ENCODE measurements around the gene C3AR1.

DNA sequence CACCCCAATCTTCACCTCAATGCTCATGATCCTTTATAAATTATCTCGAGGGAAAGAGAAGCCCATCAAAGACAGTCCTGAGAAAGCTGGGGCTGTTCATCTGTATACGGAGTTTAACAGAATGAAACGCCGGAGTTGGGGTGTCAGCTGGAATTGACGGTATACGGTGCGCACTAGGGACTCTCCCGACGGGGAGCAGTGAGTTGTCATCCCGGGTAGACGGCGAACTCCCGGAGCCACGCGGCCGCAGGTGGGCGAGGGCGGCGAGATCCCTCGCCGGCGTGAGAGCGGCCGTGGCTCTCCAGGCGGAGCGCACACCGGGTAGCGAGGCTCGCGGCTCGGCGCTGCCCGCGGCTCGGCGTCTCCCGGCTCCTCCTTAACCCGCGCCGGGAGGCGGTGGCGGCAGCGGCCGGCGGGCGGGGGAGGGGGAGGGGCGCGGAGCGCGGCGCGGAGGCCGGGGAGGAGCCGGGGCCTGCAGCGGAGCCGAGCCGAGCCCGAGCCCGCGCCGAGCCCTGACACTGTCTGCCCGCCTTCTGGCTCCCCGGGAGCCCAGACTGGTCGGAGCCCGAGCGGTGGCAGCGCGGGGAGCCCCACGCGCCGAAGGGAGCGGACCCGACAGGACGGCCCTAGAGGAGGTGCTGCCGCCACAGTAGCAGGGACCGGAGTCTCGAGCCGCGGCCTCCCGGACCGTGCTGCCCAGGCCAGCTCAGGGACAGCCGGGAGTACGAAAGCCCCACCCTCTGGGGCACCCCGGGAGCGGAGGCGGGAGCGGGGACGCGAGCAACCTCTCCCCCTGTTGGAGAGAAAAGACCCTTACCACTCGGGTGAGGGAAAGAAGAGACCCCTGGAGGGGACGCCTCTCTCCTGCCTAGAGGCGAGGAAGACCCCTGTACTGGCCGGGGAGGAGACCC, 33.7 kb downstream of the C3AR1 start, which contains the start of gene FOXJ2:
- peak in 1 of 4 experiments; percentile 5 for TF ChIP-seq CTCF (IDR thresholded peaks at IDR 0.05)
- peak; percentile 68 to 86 for TF ChIP-seq POLR2A (IDR thresholded peaks at IDR 0.05)
